HepG2 (cell line): ENCODE results near the gene TAB2. TPM values are rescaled to one million over a fixed set of nuclear protein-coding genes. Genes with fewer than 3 reads are reported as not detected.

ENCODE experiments used
- ATAC-seq: fragments of 200-7000 bp; cut with Tn5 transposase; 3 replicates; pipeline ENCODE4 v1.9.1; 2020; ENCODE audit warnings: mild to moderate bottlenecking, moderate library complexity
- BruUV-seq: library from RNA; stranded (reverse); fragments of 400-500 nt; replicated peaks from 2 replicates; lab custom pipeline; 2021; lab: Mats Ljungman, UMichigan
- CTCF ChIA-PET: fragments of 300-600 bp; formaldehyde crosslinking; extraction: SDS; loops from one replicate; lab custom pipeline; 2021; ENCODE audit warnings: low total read pairs, inconsistent platforms, low intra/inter-chr PET ratio; lab: Yijun Ruan, JAX
- POLR2A ChIA-PET: fragments of 350-600 bp; sonication (Branson Sonifier 250); formaldehyde crosslinking; loops from one replicate; lab custom pipeline; 2020; ENCODE audit warnings: antibody characterized with exemption, inconsistent platforms; lab: Yijun Ruan, JAX
- DNase-seq: peaks from one replicate; pipeline ENCODE4 v3.0.0-alpha.2; 2015; ENCODE audit warnings: low spot score
- FAIRE-seq: peaks from 3 replicates; lab custom pipeline; 2011; peaks lifted over from hg19 to GRCh38; lab: Jason Lieb, UNC
- H2AFZ ChIP-seq: one replicate; pipeline ENCODE4 v1.6.1; 2011; ENCODE audit warnings: low read length, inconsistent platforms
- H3K27ac ChIP-seq: fragments of 300-600 bp; 3 replicates; pipeline ENCODE4 v1.8.0; 2011; ENCODE audit warnings: mixed run types, mild to moderate bottlenecking, mixed read lengths, low read length, inconsistent platforms; ENCODE audit not compliant: insufficient read depth; ENCODE audit errors: extremely low read length
- H3K27me3 ChIP-seq, 2 experiments: fragments of 200-600 bp in 1 of 2; 2 replicates in 1 of 2; 3 replicates in 1 of 2; pipeline versions ENCODE4 v1.6.0 to v1.8.0; 2011; ENCODE audit warnings: low read length in 2 of 2, mild to moderate bottlenecking in 2 of 2, moderate library complexity in 2 of 2, inconsistent platforms in 1 of 2; ENCODE audit not compliant: insufficient read depth in 2 of 2, control insufficient read depth in 1 of 2
- H3K36me3 ChIP-seq, 2 experiments: fragments of 200-600 bp in 1 of 2; replicated peaks in 1 of 2; 2 replicates in 1 of 2; 3 replicates in 1 of 2; pipeline versions ENCODE4 v1.5.1 to v1.8.0; 2011; ENCODE audit warnings: low read length in 2 of 2, inconsistent platforms in 1 of 2; ENCODE audit not compliant: insufficient read depth in 2 of 2, control insufficient read depth in 1 of 2
- H3K4me1 ChIP-seq: 2 replicates; pipeline ENCODE4 v1.5.1; 2012; ENCODE audit warnings: low read length, inconsistent platforms; ENCODE audit not compliant: insufficient read depth
- H3K4me2 ChIP-seq: 2 replicates; pipeline ENCODE4 v1.6.0; 2011; ENCODE audit warnings: low read depth, low read length, inconsistent platforms
- H3K4me3 ChIP-seq, 3 experiments: fragments of 200-600 bp in 1 of 3; sonication (generic), shearing (Covaris generic) in 1 of 3; replicated peaks in 1 of 3; 2 replicates each; pipeline ENCODE4 v1.5.1; 2011 to 2016; ENCODE audit warnings: low read length in 3 of 3, inconsistent platforms in 2 of 3, low read depth in 2 of 3, mild to moderate bottlenecking in 2 of 3, control low read depth in 1 of 3, mixed read lengths in 1 of 3; ENCODE audit not compliant: insufficient read depth in 1 of 3
- H3K79me2 ChIP-seq: one replicate; pipeline ENCODE4 v1.6.1; 2011; ENCODE audit warnings: low read length, inconsistent platforms; ENCODE audit not compliant: insufficient read depth
- H3K9ac ChIP-seq: 2 replicates; pipeline ENCODE4 v1.6.0; 2011; ENCODE audit warnings: mild to moderate bottlenecking, low read depth, low read length, inconsistent platforms; ENCODE audit not compliant: insufficient read depth
- H3K9me3 ChIP-seq: 2 replicates; pipeline ENCODE4 v1.5.1; 2012; ENCODE audit warnings: mild to moderate bottlenecking, low read length
- H4K20me1 ChIP-seq: 2 replicates; pipeline ENCODE4 v1.6.0; 2011; ENCODE audit warnings: inconsistent platforms, mild to moderate bottlenecking, low read length, moderate library complexity; ENCODE audit not compliant: insufficient read depth
- MYC ChIP-seq: sonication (generic); formaldehyde crosslinking; IDR thresholded peaks from 2 replicates; pipeline ENCODE4 v1.9.0; 2021; ENCODE audit warnings: missing genetic modification reagents, borderline replicate concordance
- ONECUT2 ChIP-seq: sonication (generic); formaldehyde crosslinking; IDR thresholded peaks from 2 replicates; pipeline ENCODE4 v1.4.0; 2020; ENCODE audit warnings: missing genetic modification reagents
- PITX1 ChIP-seq: sonication (generic); formaldehyde crosslinking; IDR thresholded peaks from 2 replicates; pipeline ENCODE4 v1.5.1; 2020; ENCODE audit warnings: mild to moderate bottlenecking, missing genetic modification reagents
- RAD21 ChIP-seq: fragments of 450-650 bp; formaldehyde crosslinking; IDR thresholded peaks from 2 replicates; pipeline ENCODE4 v1.5.0; 2020; ENCODE audit warnings: mild to moderate bottlenecking
- ZBTB1 ChIP-seq: sonication (generic); formaldehyde crosslinking; IDR thresholded peaks from 2 replicates; pipeline ENCODE4 v1.4.0; 2020; ENCODE audit warnings: missing genetic modification reagents, borderline replicate concordance
- WGBS: methylation state at CpG from one replicate; pipeline ENCODE4 v1.1.6; 2017; ENCODE audit warnings: low lambda C conversion rate; 5-methylcytosine and 5-hydroxymethylcytosine counted together
- in situ Hi-C: cut with HindIII; loops from 2 replicates; pipeline ENCODE4 v1.10.0; 2017; ENCODE audit warnings: low pct_unique_long_range_greater_than_20kb; ENCODE audit not compliant: extremely low pct_ligation_motif_present
- intact Hi-C: fragments of 100-400 bp; cut with micrococcal nuclease; formaldehyde crosslinking; loops from one replicate; pipeline ENCODE4 v1.10.0; 2022; ENCODE audit not compliant: unreplicated experiment
- polyA plus RNA-seq, 8 experiments: library from polyadenylated mRNA; depleted of rRNA in 3 of 8; stranded (reverse) in 7 of 8; unstranded in 1 of 8; fragments of >200 nt; fragmentation: Illumina TruSeq in 4 of 8; extraction: Trizol in 4 of 8; gene quantifications; 2 replicates each; pipeline versions ENCODE4 v1.2.1 to v1.2.3, GENCODE V29; 2011 to 2016; ENCODE audit warnings: low read depth in 4 of 8, missing spikeins in 1 of 8, mixed read lengths in 1 of 8; ENCODE audit not compliant: insufficient read depth in 1 of 8
- total RNA-seq, 5 experiments: library from RNA; depleted of rRNA; stranded (reverse); fragments of >200 nt; fragmentation: Illumina TruSeq; extraction: Trizol; gene quantifications; 2 replicates each; pipeline ENCODE4 v1.2.3, GENCODE V29; 2016; ENCODE audit warnings: low read depth in 1 of 5
- TF ChIP-seq, protein P1 (sequence below): sonication (generic); formaldehyde crosslinking; IDR thresholded peaks from 2 replicates; pipeline ENCODE4 v1.4.0; 2020; ENCODE audit warnings: missing genetic modification reagents
- TF ChIP-seq, protein P2 (sequence below): fragments of 450-650 bp; IDR thresholded peaks from 2 replicates; pipeline ENCODE4 v1.6.1; 2016

TAB2 gene
- total and polyA plus RNA-seq, 2 of the 13 experiments (the other 11 are each of a cell fraction or from before 2014, with no cell fraction given): 23.7 to 50.2 TPM

DNA sequence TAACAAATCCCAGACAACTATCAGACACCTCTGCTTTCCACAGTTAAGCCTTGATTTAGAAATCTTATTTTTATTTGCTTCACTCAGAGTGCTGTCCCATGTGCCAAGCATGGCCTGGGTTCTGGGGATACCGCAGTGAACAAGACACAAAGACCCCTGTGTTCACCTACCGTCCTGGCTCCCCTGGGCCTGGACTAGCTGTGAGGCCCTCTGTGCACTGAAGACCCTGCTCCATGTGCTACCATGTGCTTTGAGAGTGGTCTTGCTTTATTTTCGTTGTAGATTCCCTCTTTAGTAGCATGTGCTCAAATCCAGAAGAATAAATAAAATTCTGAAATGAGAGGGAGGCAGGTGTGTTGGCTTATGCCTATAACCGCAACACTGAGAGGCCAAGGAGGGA, 105.1 kb downstream of the TAB2 start:
- Histone ChIP-seq H3K9ac (no peak overlapping the region), H3K4me1 (peaks cover 16% of the 10 kb centered on the region), H3K4me3 (no peak overlapping the region), H3K9me3 (no peaks in the 10 kb centered on the region), H3K27me3 (peaks cover 1 to 25% of the 10 kb centered on the region in 2 experiments; a peak in 4 of 5 replicates), H2AFZ (no peak overlapping the region), H3K36me3 (no peaks in the 10 kb centered on the region), H3K27ac (no peak overlapping the region), H4K20me1 (no peaks in the 10 kb centered on the region), H3K79me2 (no peaks in the 10 kb centered on the region), H3K4me2 (no peak overlapping the region)
- WGBS: 62% methylated on average over 4 of the region's 4 CpGs
- CTCF ChIA-PET: no interaction called here
- FAIRE-seq: no peak
- POLR2A ChIA-PET: no interaction called here
- TF ChIP-seq PITX1 (CRISPR knock-in tag) (no peak), ONECUT2 (CRISPR knock-in tag) (no peak), ZBTB1 (no peak)
- TF ChIP-seq, protein P1, sequence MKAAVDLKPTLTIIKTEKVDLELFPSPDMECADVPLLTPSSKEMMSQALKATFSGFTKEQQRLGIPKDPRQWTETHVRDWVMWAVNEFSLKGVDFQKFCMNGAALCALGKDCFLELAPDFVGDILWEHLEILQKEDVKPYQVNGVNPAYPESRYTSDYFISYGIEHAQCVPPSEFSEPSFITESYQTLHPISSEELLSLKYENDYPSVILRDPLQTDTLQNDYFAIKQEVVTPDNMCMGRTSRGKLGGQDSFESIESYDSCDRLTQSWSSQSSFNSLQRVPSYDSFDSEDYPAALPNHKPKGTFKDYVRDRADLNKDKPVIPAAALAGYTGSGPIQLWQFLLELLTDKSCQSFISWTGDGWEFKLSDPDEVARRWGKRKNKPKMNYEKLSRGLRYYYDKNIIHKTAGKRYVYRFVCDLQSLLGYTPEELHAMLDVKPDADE: no peak
- TF ChIP-seq, protein P2, sequence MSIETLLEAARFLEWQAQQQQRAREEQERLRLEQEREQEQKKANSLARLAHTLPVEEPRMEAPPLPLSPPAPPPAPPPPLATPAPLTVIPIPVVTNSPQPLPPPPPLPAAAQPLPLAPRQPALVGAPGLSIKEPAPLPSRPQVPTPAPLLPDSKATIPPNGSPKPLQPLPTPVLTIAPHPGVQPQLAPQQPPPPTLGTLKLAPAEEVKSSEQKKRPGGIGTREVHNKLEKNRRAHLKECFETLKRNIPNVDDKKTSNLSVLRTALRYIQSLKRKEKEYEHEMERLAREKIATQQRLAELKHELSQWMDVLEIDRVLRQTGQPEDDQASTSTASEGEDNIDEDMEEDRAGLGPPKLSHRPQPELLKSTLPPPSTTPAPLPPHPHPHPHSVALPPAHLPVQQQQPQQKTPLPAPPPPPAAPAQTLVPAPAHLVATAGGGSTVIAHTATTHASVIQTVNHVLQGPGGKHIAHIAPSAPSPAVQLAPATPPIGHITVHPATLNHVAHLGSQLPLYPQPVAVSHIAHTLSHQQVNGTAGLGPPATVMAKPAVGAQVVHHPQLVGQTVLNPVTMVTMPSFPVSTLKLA: 0 out of 2 replicates have a peak, but pooled peaks have one; percentile 16
- no peak for ATAC-seq
- intact Hi-C loops: loop anchor here (5.0 kb wide), 1 partner anchor 105 kb away; the partner anchor contains the start of gene TAB2
- BruUV-seq: no TSS peak
- in situ Hi-C loops: no loop called here
- no peak for DNase-seq

GRCh38 chr6:149423964-149424440, 106.5 kb downstream of the TAB2 start:
- H3K9ac ChIP-seq: no peak overlapping the region
- no peak for FAIRE-seq
- H3K27me3 ChIP-seq: peaks cover 3 to 36% of the 10 kb centered on the region in 2 experiments; a peak in 4 of 5 replicates
- H3K4me1 ChIP-seq: peaks cover 16% of the 10 kb centered on the region
- H2AFZ ChIP-seq: peak overlapping the region; percentile 42
- H3K27ac ChIP-seq: no peak overlapping the region
- H3K36me3 ChIP-seq: no peaks in the 10 kb centered on the region
- peak; percentile 18 for ATAC-seq
- POLR2A ChIA-PET: no interaction called here
- no peak for DNase-seq
- WGBS: 5% methylated on average over 7 of the region's 7 CpGs
- in situ Hi-C loops: no loop called here
- H3K4me2 ChIP-seq: peak overlapping the region; percentile 73
- CTCF ChIA-PET: no interaction called here
- intact Hi-C loops: loop anchor here (5.0 kb wide), 1 partner anchor 107 kb away; the partner anchor contains the start of gene TAB2
- H3K4me3 ChIP-seq: peak overlapping the region in 2 of 3 experiments; percentile 20 to 21; a peak in 3 of 6 replicates
- H3K79me2 ChIP-seq: no peaks in the 10 kb centered on the region
- no peaks in the 10 kb centered on the region for H3K9me3 ChIP-seq
- BruUV-seq: no TSS peak
- H4K20me1 ChIP-seq: no peaks in the 10 kb centered on the region
- TF ChIP-seq RAD21: no peak
- no peak for TF ChIP-seq MYC (CRISPR knock-in tag)
